Gastroesophageal sphincter (tissue), 3 donors: Measurements from ENCODE around the gene SORCS3.

Experiments used
- CTCF ChIP-seq, 4 experiments: fragments of 200-600 bp in 2 of 4; fragments of 450-650 bp in 2 of 4; sonication (generic) in 1 of 4; IDR thresholded peaks; one replicate each; pipeline ENCODE4 v1.5.1; 2017 to 2019; ENCODE audit warnings: antibody characterized with exemption in 4 of 4, mild to moderate bottlenecking in 2 of 4, moderate library complexity in 2 of 4
- EP300 ChIP-seq: sonication (generic); formaldehyde crosslinking; IDR thresholded peaks from one replicate; pipeline ENCODE4 v1.6.1; 2017; ENCODE audit warnings: antibody characterized with exemption, mild to moderate bottlenecking
- POLR2A ChIP-seq, 2 donors: fragments of 450-650 bp; IDR thresholded peaks; one replicate each; pipeline ENCODE4 v1.6.1; 2017; ENCODE audit warnings: antibody characterized with exemption in 2 of 2, mild to moderate bottlenecking in 2 of 2, moderate library complexity in 1 of 2
- POLR2AphosphoS5 ChIP-seq: sonication (generic); formaldehyde crosslinking; IDR thresholded peaks from one replicate; pipeline ENCODE4 v1.6.1; 2017; ENCODE audit warnings: antibody characterized with exemption

GRCh38 chr10:104683567-104683966 is 42.5 kb downstream of the SORCS3 start:
- TF ChIP-seq CTCF (IDR thresholded peaks at IDR 0.05) (no peak), POLR2A (IDR thresholded peaks at IDR 0.05) (no peak), POLR2AphosphoS5 (no peak), EP300 (no peak)
